HEK293T (cell line): ENCODE results near the gene CDC45.

ENCODE experiments used
- BHLHE40 ChIP-seq: fragments of 450-650 bp; IDR thresholded peaks from 2 replicates; pipeline ENCODE4 v1.6.1; 2016; ENCODE audit warnings: mild to moderate bottlenecking, moderate library complexity, borderline replicate concordance
- ELF4 ChIP-seq: fragments of 450-650 bp; IDR thresholded peaks from 2 replicates; pipeline ENCODE4 v1.6.1; 2017; ENCODE audit warnings: antibody characterized with exemption
- PKNOX1 ChIP-seq: fragments of 450-650 bp; IDR thresholded peaks from 2 replicates; pipeline ENCODE4 v1.6.1; 2016

- TF ChIP-seq ELF4: no peak
- TF ChIP-seq BHLHE40: no peak
- TF ChIP-seq PKNOX1: no peak
Observed at GRCh38 chr22:19533049-19533626, 53.4 kb downstream of the CDC45 start.
